Right cardiac atrium (tissue), 5 donors: Measurements from ENCODE around the gene FLOT1. TPM values are rescaled to one million over a fixed set of nuclear protein-coding genes. Genes with fewer than 3 reads are reported as not detected.
"Not testable (repeated sequence)": the region's sequence is repeated elsewhere in the genome, so short reads cannot be mapped to it uniquely, and the experiment has no call there.

Source experiments
- ATAC-seq, 2 donors: fragments of 200-7000 bp; cut with Tn5 transposase; one replicate each; pipeline versions ENCODE4 v1.8.0 to v1.9.1; 2020; ENCODE audit warnings: moderate library complexity in 2 of 2, mild to moderate bottlenecking in 1 of 2
- DNase-seq, 3 donors: peaks; one replicate each; pipeline ENCODE4 v3.0.0-alpha.2; 2020
- H3K27ac ChIP-seq: one replicate; pipeline ENCODE4 v1.5.1; 2013; ENCODE audit warnings: mild to moderate bottlenecking, low read length, control low read depth, moderate library complexity
- H3K27me3 ChIP-seq: one replicate; pipeline ENCODE4 v1.6.1; 2013; ENCODE audit not compliant: control insufficient read depth, insufficient read depth
- H3K4me1 ChIP-seq: one replicate; pipeline ENCODE4 v1.6.1; 2013; ENCODE audit warnings: low read length; ENCODE audit not compliant: control insufficient read depth, insufficient read depth
- H3K4me3 ChIP-seq: one replicate; pipeline ENCODE4 v1.5.1; 2013; ENCODE audit warnings: low read length, control low read depth
- H3K9me3 ChIP-seq: one replicate; pipeline ENCODE4 v1.6.1; 2013; ENCODE audit warnings: low read length; ENCODE audit not compliant: control insufficient read depth
- WGBS: extraction: QIAGEN DNeasy Blood & Tissue Kit; methylation state at CpG from one replicate; pipeline ENCODE4 v1.1.7; 2013; 5-methylcytosine and 5-hydroxymethylcytosine counted together
- intact Hi-C, 4 donors: fragments of 100-400 bp; cut with DNase I; formaldehyde crosslinking; loops; one replicate each; pipeline versions ENCODE4 v1.11.0 to v1.14.0; 2022 to 2023
- polyA plus RNA-seq: library from polyadenylated mRNA; stranded (reverse); fragments of 200-250 nt; gene quantifications from one replicate; pipeline ENCODE4 v1.2.3, GENCODE V29; 2013
- total RNA-seq, 4 donors: library from RNA; stranded (reverse); fragmentation: NEBNext Ultra II Directional; extraction: Animal tissue kit (Norgen Biotek cat#: 25700); gene quantifications; one replicate each; pipeline ENCODE4 v1.2.1, GENCODE V29; 2021
- donor health status: healthy with polysubstance abuse.
- donor health status: DM: no; HTN: yes; CAD: no.
- donor health status: DM: no; HTN: no; CAD: no.
- donor health status: DM: no; HTN: yes; CAD: no; lungs with severe emphysema.
- donor health status: DM: yes; HTN: yes; CAD: no.

Gene FLOT1
- total and polyA plus RNA-seq, 5 donors: 180 to 264 (median 204) TPM

GRCh38 chr6:30757261-30757904, 14.9 kb upstream of the FLOT1 start:
- Histone ChIP-seq H3K4me3 (no peak overlapping the region), H3K27ac (peak overlapping the region; percentile 34), H3K27me3 (no peaks in the 10 kb centered on the region), H3K9me3 (no peaks in the 10 kb centered on the region), H3K4me1 (peaks cover 9% of the 10 kb centered on the region)
- 73% methylated on average over 1 of the region's 1 CpG for WGBS
- DNase-seq (no peak), ATAC-seq (peak in 1 of 2 donors; percentile 35)
- intact Hi-C loops: no loop called here

- H3K4me3 ChIP-seq, H3K9me3 ChIP-seq, H3K27ac ChIP-seq, DNase-seq, intact Hi-C loops, H3K27me3 ChIP-seq, ATAC-seq: not testable (repeated sequence)
- peaks cover 12% of the 10 kb centered on the region for H3K4me1 ChIP-seq
- 97% methylated on average over 7 of the region's 7 CpGs for WGBS
Observed at GRCh38 chr6:30756405-30757003, 14.0 kb upstream of the FLOT1 start.

- ATAC-seq (no peak), DNase-seq (no peak)
- Histone ChIP-seq H3K9me3 (no peaks in the 10 kb centered on the region), H3K4me3 (no peak overlapping the region), H3K27me3 (no peaks in the 10 kb centered on the region), H3K4me1 (peaks cover 10% of the 10 kb centered on the region), H3K27ac (no peak overlapping the region)
- intact Hi-C loops: no loop called here
- WGBS: 88% methylated on average over 3 of the region's 3 CpGs
Observed at GRCh38 chr6:30754631-30755030, 12.1 kb upstream of the FLOT1 start.

GRCh38 chr6:30752157-30752927, 9.9 kb upstream of the FLOT1 start:
- DNase-seq: peak; percentile 97 to 98 (median 97)
- Histone ChIP-seq H3K27me3 (no peaks in the 10 kb centered on the region), H3K9me3 (no peaks in the 10 kb centered on the region), H3K27ac (peak overlapping the region; percentile 94), H3K4me3 (no peak overlapping the region), H3K4me1 (peaks cover 10% of the 10 kb centered on the region)
- peak; percentile 95 to 96 for ATAC-seq
- intact Hi-C loops: no loop called here
- WGBS: 19% methylated on average over 12 of the region's 12 CpGs

GRCh38 chr6:30750379-30750668, 7.8 kb upstream of the FLOT1 start:
- Histone ChIP-seq H3K4me1 (peaks cover 10% of the 10 kb centered on the region), H3K4me3 (no peak overlapping the region), H3K9me3 (no peaks in the 10 kb centered on the region), H3K27me3 (no peaks in the 10 kb centered on the region), H3K27ac (no peak overlapping the region)
- ATAC-seq: no peak
- intact Hi-C loops: no loop called here
- DNase-seq: no peak

- Histone ChIP-seq H3K4me1 (peaks cover 12% of the 10 kb centered on the region), H3K9me3 (no peaks in the 10 kb centered on the region), H3K27ac (no peak overlapping the region), H3K4me3 (no peak overlapping the region), H3K27me3 (no peaks in the 10 kb centered on the region)
- ATAC-seq (no peak), DNase-seq (no peak)
- intact Hi-C loops: loop anchor here in 3 of 4 donors (10.0 kb wide), 3 partner anchors 65 to 165 kb away; partner anchors contain the start of genes DDR1 (in 2 of the 3) and VARS2 (in 1 of the 3)
- 88% methylated on average over 12 of the region's 12 CpGs for WGBS
Observed at GRCh38 chr6:30749554-30750378, 7.3 kb upstream of the FLOT1 start.

GRCh38 chr6:30748851-30749540, 6.5 kb upstream of the FLOT1 start:
- intact Hi-C loops: loop anchor here in 3 of 4 donors (10.0 kb wide), 3 partner anchors 66 to 166 kb away; partner anchors contain the start of genes DDR1 (in 2 of the 3) and VARS2 (in 1 of the 3)
- H3K27me3 ChIP-seq: no peaks in the 10 kb centered on the region
- DNase-seq (no peak), ATAC-seq (no peak)
- H3K27ac ChIP-seq: no peak overlapping the region
- WGBS: 56% methylated on average over 8 of the region's 8 CpGs
- no peak overlapping the region for H3K4me3 ChIP-seq
- H3K9me3 ChIP-seq: no peaks in the 10 kb centered on the region
- H3K4me1 ChIP-seq: peaks cover 12% of the 10 kb centered on the region

- WGBS: 74% methylated on average over 6 of the region's 6 CpGs
- H3K4me3 ChIP-seq: no peak overlapping the region
- DNase-seq: no peak
- H3K27me3 ChIP-seq: no peaks in the 10 kb centered on the region
- no peaks in the 10 kb centered on the region for H3K9me3 ChIP-seq
- peak overlapping the region; percentile 44 for H3K27ac ChIP-seq
- no peak for ATAC-seq
- intact Hi-C loops: loop anchor here in 3 of 4 donors (10.0 kb wide), 3 partner anchors 67 to 167 kb away; partner anchors contain the start of genes DDR1 (in 2 of the 3) and VARS2 (in 1 of the 3)
- peaks cover 11% of the 10 kb centered on the region for H3K4me1 ChIP-seq
Observed at GRCh38 chr6:30747902-30748769, 5.6 kb upstream of the FLOT1 start.

- DNase-seq: no peak
- Histone ChIP-seq H3K4me1 (peaks cover 6% of the 10 kb centered on the region), H3K9me3 (no peaks in the 10 kb centered on the region), H3K27ac (no peak overlapping the region), H3K4me3 (no peak overlapping the region), H3K27me3 (no peaks in the 10 kb centered on the region)
- WGBS: 56% methylated on average over 1 of the region's 1 CpG
- no peak for ATAC-seq
- intact Hi-C loops: loop anchor here in 3 of 4 donors (10.0 kb wide), 3 partner anchors 68 to 168 kb away; partner anchors contain the start of genes DDR1 (in 2 of the 3) and VARS2 (in 1 of the 3)
Observed at GRCh38 chr6:30747300-30747687, 4.8 kb upstream of the FLOT1 start.
